ENCODE results near the gene RAB27A. TPM values are rescaled to one million over a fixed set of nuclear protein-coding genes. Genes with fewer than 3 reads are reported as not detected.

Gene RAB27A
- total and polyA plus RNA-seq, 2 experiments from 2014 or later: 3.2 to 5.8 TPM

DNA sequence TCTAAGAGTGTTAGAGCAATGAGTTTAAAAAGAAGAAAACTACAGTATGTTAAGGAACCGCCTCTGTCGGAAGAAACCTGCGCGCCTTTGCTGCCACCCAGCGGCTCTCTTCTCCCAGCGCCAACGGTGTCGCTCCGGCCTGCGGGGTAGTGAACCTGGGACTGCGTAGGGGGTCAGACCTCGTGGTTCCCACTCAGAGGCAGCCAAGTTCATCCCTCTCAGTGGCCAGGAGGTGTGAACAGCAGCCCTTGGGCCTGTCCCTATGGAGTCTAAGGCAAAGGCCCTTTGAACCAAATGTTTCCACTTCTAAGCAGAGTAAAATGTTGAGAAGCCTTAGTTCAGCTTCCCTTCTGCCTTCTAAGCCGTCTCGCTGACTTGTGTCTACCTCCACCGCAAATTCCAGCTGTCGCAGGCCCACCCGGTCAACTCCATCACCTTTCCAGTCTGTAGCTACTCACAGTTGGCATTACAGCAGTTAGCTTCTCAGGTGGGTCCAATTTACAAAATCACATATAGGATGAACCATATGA, 980 bp upstream of the RAB27A start:
- H3K36me3 Mint-ChIP-seq (ENCODE audit: low read depth): no peaks in the 10 kb centered on the region; the same call in 2 of the 3 replicates
- Histone ChIP-seq H3F3A (replicated peaks; ENCODE audit: low read depth) (no peaks in the 10 kb centered on the region), H3K9me2 (ENCODE audit: insufficient read depth) (no peaks in the 10 kb centered on the region), H3K4me3 (peak overlapping the region; percentile 89), H3K4me1 (ENCODE audit: insufficient read depth) (peaks cover 6% of the 10 kb centered on the region), H3K27ac (ENCODE audit: low read depth) (no peak overlapping the region), H3K79me2 (replicated peaks; ENCODE audit: insufficient read depth) (no peaks in the 10 kb centered on the region), H3K4me2 (peak overlapping the region; percentile 73), H4K20me1 (replicated peaks; ENCODE audit: insufficient read depth) (no peaks in the 10 kb centered on the region), H3K36me3 (ENCODE audit: insufficient read depth) (no peaks in the 10 kb centered on the region), H2AFZ (peak overlapping the region; percentile 100; the same call in 1 of the 2 replicates), H3K27me3 (ENCODE audit: insufficient read depth) (peaks cover 11% of the 10 kb centered on the region)
- TF ChIP-seq CTCF (conservative IDR thresholded peaks at IDR 0.05; ENCODE audit: low read depth in 2 of 2) (peak; percentile 85 to 87), EZH2 (IDR thresholded peaks at IDR 0.05; ENCODE audit: low read depth, unreplicated experiment) (no peak), ZNF331 (CRISPR knock-in tag; IDR thresholded peaks at IDR 0.05; ENCODE audit: low read depth) (no peak)
- peaks cover 8% of the 10 kb centered on the region for H3K27me3 Mint-ChIP-seq (ENCODE audit: insufficient read depth, low read depth, poor library complexity)
- no peak overlapping the region for H3K27ac Mint-ChIP-seq
- H3K9me3 Mint-ChIP-seq: no peaks in the 10 kb centered on the region
- H3K4me3 Mint-ChIP-seq: peak overlapping the region; percentile 79
- DNase-seq (ENCODE audit: low spot score) (peak; percentile 93), ATAC-seq (peak; percentile 87)
- peaks cover 6% of the 10 kb centered on the region; the same call in 1 of the 3 replicates for H3K4me1 Mint-ChIP-seq

DNA sequence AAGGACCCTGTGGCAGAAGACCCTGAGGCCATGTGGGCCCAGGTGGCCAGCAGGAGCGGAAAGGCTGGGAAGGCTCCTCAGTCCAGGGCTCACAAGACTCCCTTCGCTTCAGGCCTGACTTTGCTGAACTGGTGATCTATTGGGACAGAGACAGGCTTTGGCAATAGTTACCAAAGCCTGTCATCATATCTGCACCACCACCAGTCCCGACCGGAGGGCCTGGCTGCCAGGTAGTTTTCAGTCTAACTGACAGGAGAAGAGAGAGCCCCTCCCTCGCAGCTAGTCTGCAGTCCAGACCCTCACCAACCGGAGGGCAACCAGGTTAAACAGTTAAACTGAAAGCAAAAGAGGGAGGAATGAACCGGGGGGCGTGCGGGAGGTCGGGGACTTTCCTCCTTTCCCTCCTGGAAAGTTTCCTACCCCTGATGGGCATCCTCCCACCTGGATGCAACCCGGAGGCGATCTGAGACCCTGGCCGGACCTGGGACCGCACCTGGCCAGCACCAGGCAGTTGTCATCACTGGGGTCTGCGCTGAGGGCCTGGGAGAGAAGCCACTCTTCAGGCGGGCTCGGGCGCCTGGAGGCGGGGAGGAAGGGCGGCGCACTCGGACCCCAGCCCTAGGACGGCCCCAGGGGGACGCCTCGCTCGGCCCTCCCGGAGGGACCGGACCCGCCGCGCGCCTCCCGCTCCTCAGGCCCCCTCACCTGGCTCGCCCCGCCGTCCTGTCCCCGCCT, 435 bp downstream of the RAB27A start:
- no peaks in the 10 kb centered on the region for H3K9me3 Mint-ChIP-seq
- no peaks in the 10 kb centered on the region; the same call in 2 of the 3 replicates for H3K36me3 Mint-ChIP-seq (ENCODE audit: low read depth)
- no peaks in the 10 kb centered on the region for H3K9me2 ChIP-seq (ENCODE audit: insufficient read depth)
- H3K4me3 Mint-ChIP-seq: peak overlapping the region; percentile 79
- ATAC-seq (peak; percentile 65), DNase-seq (ENCODE audit: low spot score) (peak; percentile 57)
- H3K36me3 ChIP-seq (ENCODE audit: insufficient read depth): no peaks in the 10 kb centered on the region
- H4K20me1 ChIP-seq (replicated peaks; ENCODE audit: insufficient read depth): no peaks in the 10 kb centered on the region
- H3K27me3 Mint-ChIP-seq (ENCODE audit: insufficient read depth, low read depth, poor library complexity): peaks cover 8% of the 10 kb centered on the region
- peaks cover 11% of the 10 kb centered on the region for H3K27me3 ChIP-seq (ENCODE audit: insufficient read depth)
- no peaks in the 10 kb centered on the region for H3K79me2 ChIP-seq (replicated peaks; ENCODE audit: insufficient read depth)
- no peak overlapping the region for H3K27ac Mint-ChIP-seq
- peaks cover 6% of the 10 kb centered on the region for H3K4me1 ChIP-seq (ENCODE audit: insufficient read depth)
- H3K4me3 ChIP-seq: peak overlapping the region; percentile 89
- H2AFZ ChIP-seq: peak overlapping the region; percentile 100
- H3K27ac ChIP-seq (ENCODE audit: low read depth): no peak overlapping the region
- no peaks in the 10 kb centered on the region for H3F3A ChIP-seq (replicated peaks; ENCODE audit: low read depth)
- H3K4me2 ChIP-seq: peak overlapping the region; percentile 73
- peaks cover 13% of the 10 kb centered on the region for H3K4me1 Mint-ChIP-seq
- TF ChIP-seq EZH2 (IDR thresholded peaks at IDR 0.05; ENCODE audit: low read depth, unreplicated experiment): no peak
- no peak for TF ChIP-seq POLR2AphosphoS5 (IDR thresholded peaks at IDR 0.05; ENCODE audit: low read depth)
- no peak for TF ChIP-seq CTCF (conservative IDR thresholded peaks at IDR 0.05; ENCODE audit: low read depth in 2 of 2)
- TF ChIP-seq ETS1 (IDR thresholded peaks at IDR 0.05): no peak
- TF ChIP-seq, protein P1, sequence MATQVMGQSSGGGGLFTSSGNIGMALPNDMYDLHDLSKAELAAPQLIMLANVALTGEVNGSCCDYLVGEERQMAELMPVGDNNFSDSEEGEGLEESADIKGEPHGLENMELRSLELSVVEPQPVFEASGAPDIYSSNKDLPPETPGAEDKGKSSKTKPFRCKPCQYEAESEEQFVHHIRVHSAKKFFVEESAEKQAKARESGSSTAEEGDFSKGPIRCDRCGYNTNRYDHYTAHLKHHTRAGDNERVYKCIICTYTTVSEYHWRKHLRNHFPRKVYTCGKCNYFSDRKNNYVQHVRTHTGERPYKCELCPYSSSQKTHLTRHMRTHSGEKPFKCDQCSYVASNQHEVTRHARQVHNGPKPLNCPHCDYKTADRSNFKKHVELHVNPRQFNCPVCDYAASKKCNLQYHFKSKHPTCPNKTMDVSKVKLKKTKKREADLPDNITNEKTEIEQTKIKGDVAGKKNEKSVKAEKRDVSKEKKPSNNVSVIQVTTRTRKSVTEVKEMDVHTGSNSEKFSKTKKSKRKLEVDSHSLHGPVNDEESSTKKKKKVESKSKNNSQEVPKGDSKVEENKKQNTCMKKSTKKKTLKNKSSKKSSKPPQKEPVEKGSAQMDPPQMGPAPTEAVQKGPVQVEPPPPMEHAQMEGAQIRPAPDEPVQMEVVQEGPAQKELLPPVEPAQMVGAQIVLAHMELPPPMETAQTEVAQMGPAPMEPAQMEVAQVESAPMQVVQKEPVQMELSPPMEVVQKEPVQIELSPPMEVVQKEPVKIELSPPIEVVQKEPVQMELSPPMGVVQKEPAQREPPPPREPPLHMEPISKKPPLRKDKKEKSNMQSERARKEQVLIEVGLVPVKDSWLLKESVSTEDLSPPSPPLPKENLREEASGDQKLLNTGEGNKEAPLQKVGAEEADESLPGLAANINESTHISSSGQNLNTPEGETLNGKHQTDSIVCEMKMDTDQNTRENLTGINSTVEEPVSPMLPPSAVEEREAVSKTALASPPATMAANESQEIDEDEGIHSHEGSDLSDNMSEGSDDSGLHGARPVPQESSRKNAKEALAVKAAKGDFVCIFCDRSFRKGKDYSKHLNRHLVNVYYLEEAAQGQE (IDR thresholded peaks at IDR 0.05; ENCODE audit: unreplicated experiment): no peak
